H9 (cell line): Measurements from ENCODE around the gene BRCA1. TPM values are rescaled to one million over a fixed set of nuclear protein-coding genes. Genes with fewer than 3 reads are reported as not detected.

Experiments
- DNase-seq: peaks from one replicate; pipeline ENCODE4 v3.0.0-alpha.2; 2017
- H2AFZ ChIP-seq: one replicate; pipeline ENCODE4 v1.6.1; 2013; ENCODE audit warnings: mild to moderate bottlenecking, low read length, control low read depth, moderate library complexity
- H2AK5ac ChIP-seq: 2 replicates; pipeline ENCODE4 v1.6.1; 2013; ENCODE audit warnings: low read length, control low read depth, mixed read lengths; ENCODE audit not compliant: insufficient read length
- H2BK120ac ChIP-seq: one replicate; pipeline ENCODE4 v1.6.1; 2013; ENCODE audit warnings: low read depth, mild to moderate bottlenecking, low read length, control low read depth, inconsistent platforms; ENCODE audit not compliant: poor library complexity, severe bottlenecking
- H2BK12ac ChIP-seq: 2 replicates; pipeline ENCODE4 v1.6.1; 2013; ENCODE audit warnings: low read length, control low read depth, mixed read lengths, low read depth; ENCODE audit not compliant: insufficient read length
- H2BK15ac ChIP-seq: 2 replicates; pipeline ENCODE4 v1.6.1; 2013; ENCODE audit warnings: low read depth, low read length, control low read depth
- H2BK20ac ChIP-seq: one replicate; pipeline ENCODE4 v1.6.1; 2013; ENCODE audit warnings: low read depth, mild to moderate bottlenecking, low read length, control low read depth, inconsistent platforms; ENCODE audit not compliant: poor library complexity, severe bottlenecking
- H2BK5ac ChIP-seq: 2 replicates; pipeline ENCODE4 v1.6.1; 2013; ENCODE audit warnings: low read length, control low read depth, mixed read lengths; ENCODE audit not compliant: insufficient read length
- H3K14ac ChIP-seq: 2 replicates; pipeline ENCODE4 v1.6.1; 2013; ENCODE audit warnings: low read length, control low read depth; ENCODE audit not compliant: insufficient read depth
- H3K18ac ChIP-seq: 2 replicates; pipeline ENCODE4 v1.6.1; 2013; ENCODE audit warnings: low read depth, mild to moderate bottlenecking, mixed read lengths, low read length, control low read depth; ENCODE audit not compliant: insufficient read length
- H3K23ac ChIP-seq: 2 replicates; pipeline ENCODE4 v1.6.1; 2013; ENCODE audit warnings: low read length, control low read depth, mixed read lengths, low read depth; ENCODE audit not compliant: insufficient read length
- H3K23me2 ChIP-seq: 2 replicates; pipeline ENCODE4 v1.6.1; 2013; ENCODE audit warnings: low read depth, mild to moderate bottlenecking, mixed read lengths, low read length, control low read depth; ENCODE audit not compliant: insufficient read length, poor library complexity, severe bottlenecking
- H3K27ac ChIP-seq: 2 replicates; pipeline ENCODE4 v1.5.1; 2013; ENCODE audit warnings: low read length, control low read depth, mixed read lengths, low read depth; ENCODE audit not compliant: insufficient read length
- H3K27me3 ChIP-seq: 2 replicates; pipeline ENCODE4 v1.6.1; 2013; ENCODE audit warnings: low read length, control low read depth, inconsistent platforms; ENCODE audit not compliant: insufficient read depth
- H3K4ac ChIP-seq: 2 replicates; pipeline ENCODE4 v1.6.1; 2013; ENCODE audit warnings: low read depth, mild to moderate bottlenecking, control low read depth, inconsistent platforms, low read length, moderate library complexity
- H3K4me1 ChIP-seq: 2 replicates; pipeline ENCODE4 v1.6.1; 2013; ENCODE audit warnings: low read length, control low read depth, inconsistent platforms; ENCODE audit not compliant: insufficient read depth
- H3K4me2 ChIP-seq: 2 replicates; pipeline ENCODE4 v1.6.1; 2013; ENCODE audit warnings: low read length, control low read depth, mixed read lengths; ENCODE audit not compliant: insufficient read length, insufficient read depth
- H3K56ac ChIP-seq: 2 replicates; pipeline ENCODE4 v1.6.1; 2013; ENCODE audit warnings: low read depth, mild to moderate bottlenecking, mixed read lengths, low read length, control low read depth; ENCODE audit not compliant: insufficient read length
- H3K79me1 ChIP-seq: 2 replicates; pipeline ENCODE4 v1.6.1; 2013; ENCODE audit warnings: low read depth, mild to moderate bottlenecking, moderate library complexity, low read length, control low read depth, inconsistent platforms; ENCODE audit not compliant: insufficient read depth, poor library complexity, severe bottlenecking
- H3K79me2 ChIP-seq: 2 replicates; pipeline ENCODE4 v1.6.1; 2013; ENCODE audit warnings: low read length, control low read depth, inconsistent platforms; ENCODE audit not compliant: insufficient read depth
- H3K9ac ChIP-seq: 2 replicates; pipeline ENCODE4 v1.6.1; 2013; ENCODE audit warnings: low read length, control low read depth, mixed read lengths; ENCODE audit not compliant: insufficient read length; ENCODE audit errors: extremely low read depth
- H3K9me3 ChIP-seq: one replicate; pipeline ENCODE4 v1.6.1; 2013; ENCODE audit warnings: low read depth, low read length, inconsistent platforms; ENCODE audit not compliant: control insufficient read depth
- H3T11ph ChIP-seq: one replicate; pipeline ENCODE4 v1.6.1; 2013; ENCODE audit warnings: mild to moderate bottlenecking, low read length, control low read depth, inconsistent platforms
- H4K20me1 ChIP-seq: one replicate; pipeline ENCODE4 v1.6.1; 2013; ENCODE audit not compliant: control insufficient read depth, insufficient read length, insufficient read depth
- H4K5ac ChIP-seq: 2 replicates; pipeline ENCODE4 v1.6.1; 2013; ENCODE audit warnings: low read depth, mild to moderate bottlenecking, mixed read lengths, low read length, control low read depth; ENCODE audit not compliant: insufficient read length
- H4K8ac ChIP-seq: replicated peaks from 2 replicates; pipeline ENCODE4 v1.6.1; 2013; ENCODE audit warnings: low read length, control low read depth, mixed read lengths, low read depth; ENCODE audit not compliant: insufficient read length
- H4K91ac ChIP-seq: 2 replicates; pipeline ENCODE4 v1.6.1; 2013; ENCODE audit warnings: low read depth, mild to moderate bottlenecking, moderate library complexity, mixed read lengths, low read length, control low read depth; ENCODE audit not compliant: insufficient read length
- H3K27ac Mint-ChIP-seq, 3 experiments: 2 replicates in 2 of 3; 3 replicates in 1 of 3; pipeline ENCODE4 v1.8.0; 2020 to 2021; ENCODE audit warnings: mixed read lengths in 3 of 3, mild to moderate bottlenecking in 1 of 3, moderate library complexity in 1 of 3
- H3K27me3 Mint-ChIP-seq: 2 replicates; pipeline ENCODE4 v1.8.0; 2021; ENCODE audit warnings: low read depth, mild to moderate bottlenecking, moderate library complexity, mixed read lengths
- H3K36me3 Mint-ChIP-seq, 3 experiments: 2 replicates in 2 of 3; 3 replicates in 1 of 3; pipeline ENCODE4 v1.8.0; 2020 to 2021; ENCODE audit warnings: low read depth in 3 of 3, mixed read lengths in 3 of 3; ENCODE audit not compliant: insufficient read depth in 1 of 3
- H3K4me1 Mint-ChIP-seq, 2 experiments: 2 replicates each; pipeline ENCODE4 v1.8.0; 2020; ENCODE audit warnings: mixed read lengths in 2 of 2
- H3K4me3 Mint-ChIP-seq, 2 experiments: 2 replicates in 1 of 2; 3 replicates in 1 of 2; pipeline ENCODE4 v1.8.0; 2020 to 2021; ENCODE audit warnings: mild to moderate bottlenecking in 2 of 2, mixed read lengths in 2 of 2, moderate library complexity in 1 of 2
- H3K9me3 Mint-ChIP-seq, 2 experiments: 2 replicates in 1 of 2; 3 replicates in 1 of 2; pipeline ENCODE4 v1.8.0; 2020; ENCODE audit warnings: mild to moderate bottlenecking in 2 of 2, mixed read lengths in 2 of 2, moderate library complexity in 1 of 2
- WGBS: extraction: QIAGEN DNeasy Blood & Tissue Kit; methylation state at CpG from one replicate; pipeline ENCODE4 v1.1.7; 2013; ENCODE audit warnings: missing lambda C conversion rate, low lambda C conversion rate, mixed read lengths; ENCODE audit not compliant: insufficient read length; ENCODE audit errors: extremely low coverage; 5-methylcytosine and 5-hydroxymethylcytosine counted together
- total RNA-seq: library from RNA; stranded (reverse); gene quantifications from 2 replicates; pipeline ENCODE4 v1.2.1, GENCODE V29; 2021
- TF ChIP-seq, protein P1 (sequence below): fragments of 200-600 bp; sonication (generic); conservative IDR thresholded peaks from 3 replicates; pipeline ENCODE4 v1.8.0; 2021; ENCODE audit warnings: antibody characterized with exemption, mild to moderate bottlenecking

The BRCA1 gene
- total RNA-seq, 1 experiment from 2014 or later = 32.3 TPM

DNA sequence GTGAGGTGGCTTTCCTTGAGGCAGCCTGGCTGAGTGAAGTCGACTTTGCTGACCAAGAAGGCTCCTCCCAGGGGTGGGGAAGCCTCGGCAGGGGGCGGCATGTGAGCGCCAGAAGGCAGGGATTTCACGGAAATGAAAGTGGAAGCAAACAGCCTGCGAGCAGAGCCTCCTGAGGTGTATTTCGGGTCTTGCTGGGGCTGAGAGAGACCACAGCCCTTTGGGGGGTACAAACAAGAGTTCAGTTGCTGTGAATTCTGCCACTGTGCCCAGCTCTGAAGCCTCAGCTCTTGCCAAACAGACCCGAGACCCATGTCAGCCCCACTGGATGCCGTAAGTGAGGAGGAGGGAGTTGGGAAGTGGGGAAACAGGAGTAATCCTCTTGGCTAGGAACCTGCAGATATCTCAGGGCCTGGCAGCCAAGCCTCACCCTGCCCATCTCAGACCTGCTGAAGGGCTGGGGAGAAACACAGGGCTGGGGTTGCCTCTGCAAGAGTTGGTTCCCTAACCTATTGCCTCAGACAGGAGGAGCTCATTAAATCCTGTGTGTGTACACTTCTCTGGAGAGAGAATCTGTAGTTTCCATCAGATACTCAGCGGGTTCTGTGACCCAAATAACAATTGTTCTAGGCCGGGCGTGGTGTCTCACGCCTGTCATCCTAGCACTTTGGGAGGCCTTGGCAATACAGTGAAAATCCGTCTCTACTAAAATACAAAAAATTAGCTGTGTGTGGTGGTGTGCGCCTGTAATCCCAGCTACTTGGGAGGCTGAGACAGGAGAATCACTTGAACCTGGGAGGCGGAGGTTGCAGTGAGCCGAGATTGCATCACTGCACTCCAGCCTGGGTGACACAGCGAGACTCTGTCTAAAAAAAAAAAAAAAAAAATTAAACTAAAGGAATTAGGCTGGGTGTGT, 118.3 kb downstream of the BRCA1 start, which contains the start of gene IFI35:
TSS of gene IFI35 (plus strand) at position 146 of the 913 bp plus-strand sequence. CDS start at position 310, 164 bp downstream.
- no peaks in the 10 kb centered on the region for H3K9me3 ChIP-seq
- no peaks in the 10 kb centered on the region for H3K23me2 ChIP-seq
- no peak within 1 kb of the TSS for H2AFZ ChIP-seq
- peak within 1 kb of the TSS; percentile 20 for H3K9ac ChIP-seq
- Mint-ChIP-seq H3K9me3 (no peaks in the 10 kb centered on the region), H3K27ac (peak within 1 kb of the TSS; percentile 84 to 98 (median 87)), H3K27me3 (no peaks in the 10 kb centered on the region), H3K4me1 (peaks cover 7 to 8% of the 10 kb centered on the region in 2 experiments), H3K4me3 (peak within 1 kb of the TSS; percentile 58 to 76), H3K36me3 (peaks cover 9 to 39% (median 20%) of the 10 kb centered on the region in 3 experiments)
- no peak within 1 kb of the TSS for H4K91ac ChIP-seq
- no peaks in the 10 kb centered on the region for H3K79me1 ChIP-seq
- H2BK20ac ChIP-seq = no peak within 1 kb of the TSS
- TF ChIP-seq, protein P1, sequence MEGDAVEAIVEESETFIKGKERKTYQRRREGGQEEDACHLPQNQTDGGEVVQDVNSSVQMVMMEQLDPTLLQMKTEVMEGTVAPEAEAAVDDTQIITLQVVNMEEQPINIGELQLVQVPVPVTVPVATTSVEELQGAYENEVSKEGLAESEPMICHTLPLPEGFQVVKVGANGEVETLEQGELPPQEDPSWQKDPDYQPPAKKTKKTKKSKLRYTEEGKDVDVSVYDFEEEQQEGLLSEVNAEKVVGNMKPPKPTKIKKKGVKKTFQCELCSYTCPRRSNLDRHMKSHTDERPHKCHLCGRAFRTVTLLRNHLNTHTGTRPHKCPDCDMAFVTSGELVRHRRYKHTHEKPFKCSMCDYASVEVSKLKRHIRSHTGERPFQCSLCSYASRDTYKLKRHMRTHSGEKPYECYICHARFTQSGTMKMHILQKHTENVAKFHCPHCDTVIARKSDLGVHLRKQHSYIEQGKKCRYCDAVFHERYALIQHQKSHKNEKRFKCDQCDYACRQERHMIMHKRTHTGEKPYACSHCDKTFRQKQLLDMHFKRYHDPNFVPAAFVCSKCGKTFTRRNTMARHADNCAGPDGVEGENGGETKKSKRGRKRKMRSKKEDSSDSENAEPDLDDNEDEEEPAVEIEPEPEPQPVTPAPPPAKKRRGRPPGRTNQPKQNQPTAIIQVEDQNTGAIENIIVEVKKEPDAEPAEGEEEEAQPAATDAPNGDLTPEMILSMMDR = no peak; the same call in 2 of the 3 replicates
- no peak within 1 kb of the TSS for H4K5ac ChIP-seq
- no peak within 1 kb of the TSS for H2BK15ac ChIP-seq
- H3K18ac ChIP-seq = no peak within 1 kb of the TSS
- no peak within 1 kb of the TSS for H2BK5ac ChIP-seq
- H3T11ph ChIP-seq = no peak within 1 kb of the TSS
- no peaks in the 10 kb centered on the region for H3K79me2 ChIP-seq
- no peak within 1 kb of the TSS for H3K56ac ChIP-seq
- no peaks in the 10 kb centered on the region for H3K27me3 ChIP-seq
- H3K14ac ChIP-seq = no peak within 1 kb of the TSS
- no peaks in the 10 kb centered on the region for H3K4me1 ChIP-seq
- no peak within 1 kb of the TSS for H2BK120ac ChIP-seq
- peak within 1 kb of the TSS; percentile 42 for H3K4me2 ChIP-seq
- no peak within 1 kb of the TSS for H2AK5ac ChIP-seq
- H2BK12ac ChIP-seq = no peak within 1 kb of the TSS
- H3K23ac ChIP-seq = no peak within 1 kb of the TSS
- H4K20me1 ChIP-seq = no peaks in the 10 kb centered on the region
- H3K27ac ChIP-seq = no peak within 1 kb of the TSS
- no peak within 1 kb of the TSS for H4K8ac ChIP-seq
- peak; percentile 88 for DNase-seq
- H3K4ac ChIP-seq = no peak within 1 kb of the TSS
- no CpG with 5 or more reads among the region's 18 CpGs for WGBS
